Parathyroid adenoma (tissue), 2 donors: ENCODE measurements around the gene ZFP36L1.

Source experiments
- H2AFZ ChIP-seq: fragments of 300-600 bp; sonication (generic); one replicate; pipeline ENCODE4 v1.7.0; 2017; ENCODE audit warnings: antibody characterized with exemption, mild to moderate bottlenecking
- H3K27ac ChIP-seq: fragments of 300-600 bp; sonication (generic); one replicate; pipeline ENCODE4 v1.7.0; 2017
- H3K27me3 ChIP-seq: fragments of 300-600 bp; sonication (generic); one replicate; pipeline ENCODE4 v1.7.0; 2017; ENCODE audit warnings: low read length; ENCODE audit not compliant: control insufficient read depth, insufficient read depth
- H3K36me3 ChIP-seq: fragments of 300-600 bp; sonication (generic); one replicate; pipeline ENCODE4 v1.7.0; 2017; ENCODE audit warnings: low read length; ENCODE audit not compliant: control insufficient read depth, insufficient read depth
- H3K4me1 ChIP-seq: fragments of 300-600 bp; sonication (generic); one replicate; pipeline ENCODE4 v1.7.0; 2017; ENCODE audit warnings: control low read depth
- H3K4me2 ChIP-seq: fragments of 300-600 bp; sonication (generic); one replicate; pipeline ENCODE4 v1.7.0; 2017; ENCODE audit warnings: low read length
- H3K4me3 ChIP-seq: fragments of 300-600 bp; sonication (generic); one replicate; pipeline ENCODE4 v1.7.0; 2017; ENCODE audit warnings: low read depth, low read length
- H3K79me2 ChIP-seq: fragments of 300-600 bp; sonication (generic); one replicate; pipeline ENCODE4 v1.7.0; 2017; ENCODE audit warnings: control low read depth
- H3K9ac ChIP-seq: fragments of 300-600 bp; sonication (generic); one replicate; pipeline ENCODE4 v1.7.0; 2017; ENCODE audit warnings: mild to moderate bottlenecking
- H3K9me3 ChIP-seq: fragments of 300-600 bp; sonication (generic); one replicate; pipeline ENCODE4 v1.7.0; 2017; ENCODE audit warnings: low read length; ENCODE audit not compliant: control insufficient read depth
- TF ChIP-seq, protein P1 (sequence below): fragments of 300-600 bp; sonication (generic); IDR thresholded peaks from one replicate; pipeline ENCODE4 v1.7.0; 2017; ENCODE audit warnings: antibody characterized with exemption, mild to moderate bottlenecking
- donor health status: primary hyperparathyroidism.

ZFP36L1 gene

DNA sequence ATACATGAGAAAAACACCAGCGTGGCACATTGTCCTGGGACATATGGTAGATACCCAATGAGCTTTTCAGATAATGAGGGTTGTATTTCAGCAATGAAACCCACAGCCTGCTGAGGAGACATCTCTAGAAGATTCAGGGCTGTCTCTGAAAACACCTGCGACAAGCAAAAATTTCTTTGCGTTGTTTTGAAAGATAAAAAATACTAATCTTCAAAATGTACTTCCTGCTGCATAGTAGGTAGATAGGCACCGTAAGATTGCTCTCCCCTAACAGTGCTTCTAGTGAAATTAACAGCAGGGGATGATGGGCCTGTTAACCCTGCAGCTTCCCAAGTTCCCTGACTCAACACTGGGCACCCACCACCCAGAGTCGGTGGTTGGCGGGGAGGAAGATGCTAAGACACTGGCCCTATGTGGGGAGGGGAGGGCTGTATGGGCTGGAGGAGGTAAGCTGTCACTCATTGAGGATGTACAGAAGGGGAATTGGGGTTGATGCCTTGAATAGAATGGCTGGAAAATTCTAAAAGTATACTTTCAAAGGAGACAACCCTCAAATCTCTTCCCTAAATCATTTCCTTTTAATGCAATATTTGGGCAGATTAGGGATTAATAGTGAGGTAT, 20.0 kb downstream of the ZFP36L1 start:
- Histone ChIP-seq H3K4me2 (no peak overlapping the region), H3K9me3 (no peaks in the 10 kb centered on the region), H3K27me3 (no peaks in the 10 kb centered on the region), H3K36me3 (no peaks in the 10 kb centered on the region), H3K4me3 (no peak overlapping the region), H3K79me2 (no peaks in the 10 kb centered on the region), H3K9ac (no peak overlapping the region), H3K27ac (no peak overlapping the region), H2AFZ (no peak overlapping the region), H3K4me1 (no peaks in the 10 kb centered on the region)
- TF ChIP-seq, protein P1, sequence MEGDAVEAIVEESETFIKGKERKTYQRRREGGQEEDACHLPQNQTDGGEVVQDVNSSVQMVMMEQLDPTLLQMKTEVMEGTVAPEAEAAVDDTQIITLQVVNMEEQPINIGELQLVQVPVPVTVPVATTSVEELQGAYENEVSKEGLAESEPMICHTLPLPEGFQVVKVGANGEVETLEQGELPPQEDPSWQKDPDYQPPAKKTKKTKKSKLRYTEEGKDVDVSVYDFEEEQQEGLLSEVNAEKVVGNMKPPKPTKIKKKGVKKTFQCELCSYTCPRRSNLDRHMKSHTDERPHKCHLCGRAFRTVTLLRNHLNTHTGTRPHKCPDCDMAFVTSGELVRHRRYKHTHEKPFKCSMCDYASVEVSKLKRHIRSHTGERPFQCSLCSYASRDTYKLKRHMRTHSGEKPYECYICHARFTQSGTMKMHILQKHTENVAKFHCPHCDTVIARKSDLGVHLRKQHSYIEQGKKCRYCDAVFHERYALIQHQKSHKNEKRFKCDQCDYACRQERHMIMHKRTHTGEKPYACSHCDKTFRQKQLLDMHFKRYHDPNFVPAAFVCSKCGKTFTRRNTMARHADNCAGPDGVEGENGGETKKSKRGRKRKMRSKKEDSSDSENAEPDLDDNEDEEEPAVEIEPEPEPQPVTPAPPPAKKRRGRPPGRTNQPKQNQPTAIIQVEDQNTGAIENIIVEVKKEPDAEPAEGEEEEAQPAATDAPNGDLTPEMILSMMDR, result no peak

DNA sequence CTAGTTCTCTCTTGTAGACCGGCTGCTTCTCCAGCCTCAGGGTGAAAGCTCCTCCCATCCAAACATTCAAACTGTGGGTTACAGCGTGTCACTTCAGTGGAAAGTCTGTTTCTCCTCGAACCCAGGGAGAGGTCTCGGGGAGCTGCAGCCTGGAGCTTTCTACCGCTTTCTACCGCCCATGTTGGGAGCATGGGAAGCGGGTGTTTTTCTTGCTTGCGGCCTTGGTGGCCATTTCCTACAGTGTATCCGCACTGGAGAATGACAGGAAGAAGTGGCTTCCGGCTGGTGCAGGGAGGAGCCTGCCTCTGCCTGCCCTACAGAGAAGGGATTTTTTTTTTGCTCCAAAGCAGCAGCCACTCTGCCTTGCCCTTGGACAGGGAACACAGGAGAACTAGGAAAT, 21.2 kb downstream of the ZFP36L1 start:
- Histone ChIP-seq H3K79me2 (no peaks in the 10 kb centered on the region), H3K36me3 (no peaks in the 10 kb centered on the region), H3K4me1 (no peaks in the 10 kb centered on the region), H3K4me2 (no peak overlapping the region), H3K9ac (no peak overlapping the region), H3K4me3 (no peak overlapping the region), H3K27ac (peak overlapping the region; percentile 52), H3K9me3 (no peaks in the 10 kb centered on the region), H3K27me3 (no peaks in the 10 kb centered on the region), H2AFZ (no peak overlapping the region)
- TF ChIP-seq, protein P1, result no peak

DNA sequence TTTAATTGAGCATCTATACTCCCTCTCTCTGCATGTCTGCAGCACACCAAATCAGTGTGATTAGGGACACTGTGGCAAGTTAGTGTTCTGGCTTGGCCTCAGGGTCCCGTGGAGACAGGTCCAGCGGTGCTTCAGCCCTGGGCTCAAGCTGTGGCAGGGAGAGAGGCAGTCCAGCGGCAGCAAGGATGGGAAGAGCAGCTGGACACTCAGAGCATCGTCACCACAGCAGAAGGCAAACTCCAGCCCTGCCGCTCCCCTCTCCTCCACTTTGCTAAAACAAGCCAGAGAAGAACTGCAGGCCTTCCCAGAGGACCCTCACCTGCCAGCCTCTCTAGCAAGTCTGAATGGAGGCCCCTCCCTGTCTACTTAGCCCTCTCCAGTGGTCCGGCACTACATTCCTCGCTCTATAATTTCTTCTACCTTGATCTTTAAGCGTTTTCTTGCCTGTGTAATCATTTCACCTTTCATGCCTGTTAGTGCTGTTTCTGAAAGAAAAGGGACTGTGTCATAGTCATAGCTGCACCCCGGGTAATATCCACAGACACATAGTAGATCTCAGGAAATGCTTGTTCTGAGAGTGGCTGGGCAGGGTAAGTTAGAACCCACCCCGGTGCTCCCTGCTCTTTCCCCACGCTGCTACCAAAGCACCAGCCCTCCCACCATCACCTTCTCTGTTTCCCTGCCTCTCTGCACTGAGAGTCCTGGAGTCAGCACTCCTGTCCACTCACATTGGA, 22.1 kb downstream of the ZFP36L1 start:
- TF ChIP-seq, protein P1, result no peak
- H3K27ac ChIP-seq, result no peak overlapping the region
- H3K9me3 ChIP-seq, result no peaks in the 10 kb centered on the region
- no peak overlapping the region for H2AFZ ChIP-seq
- H3K4me1 ChIP-seq, result no peaks in the 10 kb centered on the region
- no peaks in the 10 kb centered on the region for H3K27me3 ChIP-seq
- H3K4me2 ChIP-seq, result no peak overlapping the region
- H3K79me2 ChIP-seq, result no peaks in the 10 kb centered on the region
- H3K9ac ChIP-seq, result no peak overlapping the region
- no peaks in the 10 kb centered on the region for H3K36me3 ChIP-seq
- H3K4me3 ChIP-seq, result no peak overlapping the region

DNA sequence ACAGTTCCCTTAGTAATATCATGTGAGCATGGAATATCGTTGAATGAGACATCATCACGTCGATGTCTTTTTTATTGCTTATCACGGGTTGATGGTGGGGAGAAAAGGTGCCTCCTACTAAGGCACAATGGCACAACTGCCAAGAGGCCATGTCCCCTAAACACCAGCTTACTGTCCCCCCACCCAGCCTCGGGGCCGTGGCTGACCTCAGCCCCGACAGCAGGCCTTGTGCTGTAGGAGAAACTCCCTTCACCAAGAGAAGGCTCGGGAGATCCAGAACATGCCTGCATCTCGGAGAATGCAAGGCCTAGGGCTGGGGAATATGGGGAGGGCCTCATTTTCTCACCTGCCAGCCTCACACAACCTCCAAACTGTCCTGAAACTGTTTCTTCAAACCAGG, 22.8 kb downstream of the ZFP36L1 start:
- Histone ChIP-seq H3K4me3 (no peak overlapping the region), H3K9ac (no peak overlapping the region), H3K27ac (no peak overlapping the region), H3K36me3 (no peaks in the 10 kb centered on the region), H3K9me3 (no peaks in the 10 kb centered on the region), H3K4me2 (no peak overlapping the region), H3K79me2 (no peaks in the 10 kb centered on the region), H2AFZ (no peak overlapping the region), H3K4me1 (no peaks in the 10 kb centered on the region), H3K27me3 (no peaks in the 10 kb centered on the region)
- TF ChIP-seq, protein P1, result no peak

DNA sequence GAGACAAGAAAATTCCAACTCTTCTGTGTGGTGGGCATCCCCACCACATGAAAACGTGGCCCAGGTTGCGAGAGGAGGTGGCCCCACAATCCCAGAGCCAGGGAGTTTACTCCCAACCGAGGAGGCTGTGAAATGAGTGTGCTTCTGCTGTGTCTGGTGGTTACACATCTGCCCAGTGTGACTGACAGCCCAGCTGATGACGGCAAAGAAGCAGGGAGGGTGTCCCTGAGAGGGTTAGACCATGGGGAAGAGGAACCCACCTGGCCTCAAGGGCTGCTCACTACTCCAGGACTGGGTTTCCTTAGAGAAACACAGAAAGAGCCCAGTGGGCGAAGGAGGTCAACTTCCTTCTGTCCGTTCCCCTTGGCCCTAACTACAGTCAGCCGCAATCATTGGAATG, 24.6 kb downstream of the ZFP36L1 start:
- H3K9ac ChIP-seq, result no peak overlapping the region
- no peaks in the 10 kb centered on the region for H3K9me3 ChIP-seq
- H2AFZ ChIP-seq, result no peak overlapping the region
- no peaks in the 10 kb centered on the region for H3K36me3 ChIP-seq
- no peak overlapping the region for H3K4me3 ChIP-seq
- H3K79me2 ChIP-seq, result no peaks in the 10 kb centered on the region
- TF ChIP-seq, protein P1, result no peak
- peaks cover 6% of the 10 kb centered on the region for H3K4me1 ChIP-seq
- no peak overlapping the region for H3K27ac ChIP-seq
- no peak overlapping the region for H3K4me2 ChIP-seq
- H3K27me3 ChIP-seq, result no peaks in the 10 kb centered on the region
